Measurements from ENCODE around the gene RNF138.
A peak's percentile ranks its signal among the peaks of the same experiment; 100 is the strongest.

The RNF138 gene

DNA sequence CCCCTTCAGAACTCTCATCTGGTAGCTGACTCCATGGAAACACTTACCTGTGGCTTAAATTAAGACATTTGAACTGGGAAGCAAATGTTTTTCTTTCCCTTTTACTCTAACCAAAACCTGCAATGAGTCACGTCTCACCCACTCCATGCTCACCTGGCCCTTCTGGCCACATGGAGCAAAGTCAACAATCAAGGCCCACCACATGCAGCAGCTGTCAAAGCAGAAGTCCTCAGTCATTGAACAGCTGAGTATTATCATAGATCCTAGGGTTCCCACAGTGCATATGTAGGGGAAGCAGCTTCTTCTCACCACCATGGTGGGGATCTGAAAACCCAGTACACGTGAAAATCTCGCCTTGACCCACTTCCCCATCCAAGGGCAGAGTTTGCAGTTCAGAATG lies 85.9 kb downstream of the RNF138 start:
- peak; percentile 41 for DNase-seq

Measured in NCI-H2029 treated with DMSO at 0.1 percent for 48 hours (cell line).